Measurements from ENCODE around the gene PITX1. TPM values are rescaled to one million over a fixed set of nuclear protein-coding genes. Genes with fewer than 3 reads are reported as not detected.

PITX1 gene
- total RNA-seq, 2 donors from 2014 or later, result 1.3 to 2.4 TPM

DNA sequence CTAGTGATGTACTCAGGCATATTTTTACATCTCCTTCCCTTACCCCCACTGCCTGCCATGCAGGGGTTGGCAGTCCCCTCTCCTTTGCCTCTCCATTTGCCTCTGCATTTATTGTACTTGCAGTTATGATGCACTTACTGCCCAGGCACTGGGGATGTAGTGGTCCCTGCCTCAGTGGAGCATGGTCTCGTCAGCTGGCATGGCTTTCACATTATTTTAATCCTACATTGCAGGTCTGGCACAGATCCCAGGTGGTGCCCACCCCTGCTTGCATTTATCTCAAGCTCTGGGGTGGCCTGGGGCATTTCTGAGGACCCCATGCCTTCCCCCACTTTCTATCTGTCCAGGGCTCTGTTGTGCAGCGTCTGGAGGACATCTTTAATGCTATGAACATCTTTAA is 23.2 kb upstream of the PITX1 start:
- peaks cover 60% of the 10 kb centered on the region for H3K27me3 Mint-ChIP-seq (ENCODE audit: insufficient read depth)

DNA sequence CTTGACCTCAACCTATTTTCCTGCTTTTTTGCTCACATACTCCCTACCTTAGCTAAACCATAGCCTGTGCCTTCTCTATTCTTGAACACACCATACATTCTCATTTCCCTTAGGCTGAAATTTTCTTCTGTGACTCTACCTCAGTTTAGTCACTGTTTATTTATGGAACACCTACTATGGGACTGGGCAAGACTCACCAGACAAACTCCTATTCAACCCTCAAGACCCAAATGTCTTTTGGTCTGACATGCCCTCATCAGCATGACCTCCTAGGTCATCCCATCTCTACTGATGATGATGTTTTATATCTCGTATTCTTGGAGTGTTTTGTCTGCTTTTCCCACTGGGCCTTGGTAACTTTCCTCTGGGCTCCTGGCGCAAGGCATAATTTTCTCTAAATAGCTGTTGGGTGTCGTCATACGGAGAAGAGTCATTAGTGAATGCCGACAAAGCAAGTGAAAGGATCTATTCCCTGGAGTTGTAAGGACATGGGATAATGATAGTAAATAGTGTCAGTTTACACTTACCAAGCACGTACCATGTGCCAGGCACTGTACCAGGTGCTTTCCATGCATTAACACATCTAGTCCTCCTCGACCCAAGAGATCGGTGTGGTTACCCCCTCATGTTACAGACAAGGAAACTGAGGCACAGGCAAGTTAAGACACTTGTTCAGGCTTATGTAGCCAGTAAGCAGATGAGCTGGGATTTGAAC is 22.4 kb upstream of the PITX1 start:
- 84 to 94% methylated on average over 7 to 8 of the region's 8 CpGs for WGBS, 2 experiments (ENCODE audit: insufficient coverage in 1 of 2, insufficient read length in 1 of 2)
- Mint-ChIP-seq H3K27me3 (ENCODE audit: insufficient read depth) (peaks cover 68% of the 10 kb centered on the region), H3K4me1 (no peaks in the 10 kb centered on the region), H3K4me3 (no peak overlapping the region), H3K36me3 (ENCODE audit: low read depth) (no peaks in the 10 kb centered on the region), H3K27ac (no peak overlapping the region), H3K9me3 (no peaks in the 10 kb centered on the region)
- no peaks in the 10 kb centered on the region for H3K4me1 ChIP-seq (ENCODE audit: control insufficient read depth, insufficient read depth, low read length)
- H3K36me3 ChIP-seq (ENCODE audit: control insufficient read depth, insufficient read depth, low read length), result no peaks in the 10 kb centered on the region
- H3K4me3 ChIP-seq (ENCODE audit: low read length), result no peak overlapping the region
- TF ChIP-seq, protein P1, sequence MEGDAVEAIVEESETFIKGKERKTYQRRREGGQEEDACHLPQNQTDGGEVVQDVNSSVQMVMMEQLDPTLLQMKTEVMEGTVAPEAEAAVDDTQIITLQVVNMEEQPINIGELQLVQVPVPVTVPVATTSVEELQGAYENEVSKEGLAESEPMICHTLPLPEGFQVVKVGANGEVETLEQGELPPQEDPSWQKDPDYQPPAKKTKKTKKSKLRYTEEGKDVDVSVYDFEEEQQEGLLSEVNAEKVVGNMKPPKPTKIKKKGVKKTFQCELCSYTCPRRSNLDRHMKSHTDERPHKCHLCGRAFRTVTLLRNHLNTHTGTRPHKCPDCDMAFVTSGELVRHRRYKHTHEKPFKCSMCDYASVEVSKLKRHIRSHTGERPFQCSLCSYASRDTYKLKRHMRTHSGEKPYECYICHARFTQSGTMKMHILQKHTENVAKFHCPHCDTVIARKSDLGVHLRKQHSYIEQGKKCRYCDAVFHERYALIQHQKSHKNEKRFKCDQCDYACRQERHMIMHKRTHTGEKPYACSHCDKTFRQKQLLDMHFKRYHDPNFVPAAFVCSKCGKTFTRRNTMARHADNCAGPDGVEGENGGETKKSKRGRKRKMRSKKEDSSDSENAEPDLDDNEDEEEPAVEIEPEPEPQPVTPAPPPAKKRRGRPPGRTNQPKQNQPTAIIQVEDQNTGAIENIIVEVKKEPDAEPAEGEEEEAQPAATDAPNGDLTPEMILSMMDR (conservative IDR thresholded peaks at IDR 0.05), result no peak
- no peak overlapping the region for H3K27ac ChIP-seq (ENCODE audit: low read depth, low read length)
- no peak overlapping the region for H3K9ac ChIP-seq (ENCODE audit: extremely low read depth, low read length, poor library complexity, severe bottlenecking)
- peaks cover 57% of the 10 kb centered on the region for H3K27me3 ChIP-seq (ENCODE audit: control insufficient read depth, insufficient read depth, low read length, poor library complexity, severe bottlenecking)
- DNase-seq, result no peak
- no peaks in the 10 kb centered on the region for H3K9me3 ChIP-seq (ENCODE audit: control insufficient read depth, low read length)

More for the DNA sequence above, 23.2 kb upstream of the PITX1 start:
- H3K4me3 ChIP-seq (ENCODE audit: low read length), result no peak overlapping the region
- Mint-ChIP-seq H3K4me3 (no peak overlapping the region), H3K9me3 (no peaks in the 10 kb centered on the region), H3K36me3 (ENCODE audit: low read depth) (no peaks in the 10 kb centered on the region), H3K27ac (no peak overlapping the region), H3K4me1 (no peaks in the 10 kb centered on the region)
- no peaks in the 10 kb centered on the region for H3K9me3 ChIP-seq (ENCODE audit: control insufficient read depth, low read length)
- H3K27me3 ChIP-seq (ENCODE audit: control insufficient read depth, insufficient read depth, low read length, poor library complexity, severe bottlenecking), result peaks cover 50% of the 10 kb centered on the region
- H3K9ac ChIP-seq (ENCODE audit: extremely low read depth, low read length, poor library complexity, severe bottlenecking), result no peak overlapping the region
- WGBS, 2 experiments (ENCODE audit: insufficient coverage in 1 of 2, insufficient read length in 1 of 2), result 79 to 88% methylated on average over 1 to 2 of the region's 2 CpGs
- H3K27ac ChIP-seq (ENCODE audit: low read depth, low read length), result no peak overlapping the region
- TF ChIP-seq, protein P1 (conservative IDR thresholded peaks at IDR 0.05), result no peak
- no peak for DNase-seq
- no peaks in the 10 kb centered on the region for H3K36me3 ChIP-seq (ENCODE audit: control insufficient read depth, insufficient read depth, low read length)
- no peaks in the 10 kb centered on the region for H3K4me1 ChIP-seq (ENCODE audit: control insufficient read depth, insufficient read depth, low read length)

DNA sequence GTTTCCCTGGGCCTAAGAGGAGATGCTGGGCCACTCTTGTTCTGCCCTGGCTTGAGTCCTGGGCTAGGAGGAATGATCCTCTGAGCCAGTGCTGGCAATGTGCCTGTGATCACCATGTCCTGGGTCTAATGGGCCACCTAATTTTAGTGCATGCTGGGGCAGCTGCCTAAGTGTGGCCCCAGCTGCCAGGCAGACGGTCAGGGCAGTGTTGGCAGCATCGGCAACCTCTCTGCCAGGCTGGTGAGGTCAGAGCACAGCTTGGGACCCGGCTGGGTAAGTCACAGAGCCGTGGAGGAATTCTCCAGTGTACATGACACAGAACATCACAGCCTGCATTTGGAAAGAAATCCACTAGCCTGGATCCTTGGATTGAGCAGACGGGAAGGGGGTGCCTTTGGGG is 21.4 kb upstream of the PITX1 start:
- TF ChIP-seq, protein P1 (conservative IDR thresholded peaks at IDR 0.05), result no peak
- peaks cover 4% of the 10 kb centered on the region for H3K4me1 Mint-ChIP-seq
- Histone ChIP-seq H3K9me3 (ENCODE audit: control insufficient read depth, low read length) (no peaks in the 10 kb centered on the region), H3K9ac (ENCODE audit: extremely low read depth, low read length, poor library complexity, severe bottlenecking) (no peak overlapping the region), H3K27ac (ENCODE audit: low read depth, low read length) (no peak overlapping the region), H3K4me1 (ENCODE audit: control insufficient read depth, insufficient read depth, low read length) (no peaks in the 10 kb centered on the region), H3K4me3 (ENCODE audit: low read length) (no peak overlapping the region), H3K36me3 (ENCODE audit: control insufficient read depth, insufficient read depth, low read length) (no peaks in the 10 kb centered on the region), H3K27me3 (ENCODE audit: control insufficient read depth, insufficient read depth, low read length, poor library complexity, severe bottlenecking) (peaks cover 68% of the 10 kb centered on the region)
- no peak overlapping the region for H3K27ac Mint-ChIP-seq
- H3K27me3 Mint-ChIP-seq (ENCODE audit: insufficient read depth), result peaks cover 77% of the 10 kb centered on the region
- no peaks in the 10 kb centered on the region for H3K36me3 Mint-ChIP-seq (ENCODE audit: low read depth)
- H3K4me3 Mint-ChIP-seq, result no peak overlapping the region
- 88 to 91% methylated on average over 5 of the region's 5 CpGs for WGBS, 2 experiments (ENCODE audit: insufficient coverage in 1 of 2, insufficient read length in 1 of 2)
- no peak for DNase-seq
- no peaks in the 10 kb centered on the region for H3K9me3 Mint-ChIP-seq

All from endodermal cell (in vitro differentiated cells).